HG02623 (cell line): ENCODE data around the gene ELF1.
"Not testable (repeated sequence)": the region's sequence is repeated elsewhere in the genome, so short reads cannot be mapped to it uniquely, and the experiment has no call there.

Experiments used
- ATAC-seq: cut with Tn5 transposase; IDR thresholded peaks from one replicate; pipeline ENCODE4 v1.9.1; 2021; ENCODE audit warnings: moderate library complexity; ENCODE audit not compliant: unreplicated experiment

The ELF1 gene

DNA sequence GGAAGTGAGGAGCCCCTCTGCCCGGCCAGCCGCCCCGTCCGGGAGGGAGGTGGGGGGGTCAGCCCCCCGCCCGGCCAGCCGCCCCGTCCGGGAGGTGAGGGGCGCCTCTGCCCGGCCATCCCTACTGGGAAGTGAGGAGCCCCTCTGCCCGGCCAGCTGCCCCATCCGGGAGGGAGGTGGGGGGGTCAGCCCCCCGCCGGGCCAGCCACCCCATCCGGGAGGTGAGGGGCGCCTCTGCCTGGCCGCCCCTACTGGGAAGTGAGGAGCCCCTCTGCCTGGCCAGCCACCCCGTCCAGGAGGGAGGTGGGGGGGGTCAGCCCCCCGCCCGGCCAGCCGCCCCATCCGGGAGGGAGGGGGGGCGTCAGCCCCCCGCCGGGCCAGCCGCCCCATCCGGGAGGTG lies 118.5 kb downstream of the ELF1 start:
- ATAC-seq, result not testable (repeated sequence)

DNA sequence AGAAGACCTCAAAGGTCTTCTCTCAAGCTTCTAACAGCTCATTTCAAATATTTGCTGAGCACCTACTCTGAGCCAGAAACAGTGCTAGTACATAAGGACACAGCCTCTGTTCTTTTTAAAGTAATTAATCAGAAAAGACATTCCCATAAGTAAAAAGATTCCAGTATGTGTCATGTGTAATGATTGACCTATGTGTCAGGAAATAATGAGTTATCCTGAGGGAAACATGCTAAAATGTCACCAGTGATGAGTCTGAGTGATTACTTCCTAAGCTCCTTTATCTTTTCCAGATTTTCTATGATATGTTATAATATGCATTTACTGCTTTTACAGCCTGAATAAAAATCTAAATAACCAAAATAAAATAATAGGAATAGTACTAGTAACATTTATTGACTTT lies 122.1 kb downstream of the ELF1 start:
- ATAC-seq, result no peak

DNA sequence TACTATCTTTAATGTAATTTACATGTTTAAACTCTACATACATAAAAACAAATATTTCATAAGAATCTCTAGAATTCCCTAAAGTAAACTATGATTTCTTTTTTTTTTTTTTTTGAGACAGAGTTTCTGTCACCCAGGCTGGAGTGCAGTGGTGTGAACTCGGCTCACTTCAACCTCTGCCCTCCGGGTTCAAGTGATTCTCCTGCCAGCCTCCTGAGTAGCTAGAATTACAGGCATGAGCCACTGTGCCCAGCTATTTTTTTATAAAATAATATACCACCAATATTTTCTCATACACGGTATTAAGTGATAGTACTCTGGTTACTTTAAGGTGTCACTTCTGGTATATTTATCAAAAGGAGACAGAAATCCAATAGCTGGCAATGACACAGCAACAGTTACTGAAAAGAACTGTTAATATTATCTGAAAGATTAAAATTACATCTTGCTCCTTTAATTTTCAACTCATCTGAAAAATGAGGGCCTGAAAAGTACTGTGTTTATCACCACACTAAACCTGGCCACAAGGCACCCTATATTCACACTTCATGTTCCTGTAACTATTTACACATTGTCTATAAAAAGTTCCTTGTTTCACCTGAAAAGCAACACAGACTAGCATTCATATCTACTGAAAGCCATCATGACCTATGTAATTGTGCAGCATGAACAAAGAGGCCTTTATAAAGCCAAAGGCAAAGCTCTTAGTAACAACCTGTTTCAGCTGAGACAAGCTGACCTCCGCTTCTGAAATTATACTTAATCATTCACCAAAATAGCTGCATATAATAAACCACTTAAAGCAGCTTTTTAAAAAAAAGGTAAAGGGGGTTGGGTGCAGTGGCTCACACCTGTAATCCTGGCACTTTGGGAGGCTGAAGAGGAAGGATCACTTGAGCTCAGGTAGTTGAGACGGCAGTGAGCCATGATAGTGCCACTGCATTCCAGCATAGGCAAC lies 123.6 kb downstream of the ELF1 start:
- no peak for ATAC-seq

DNA sequence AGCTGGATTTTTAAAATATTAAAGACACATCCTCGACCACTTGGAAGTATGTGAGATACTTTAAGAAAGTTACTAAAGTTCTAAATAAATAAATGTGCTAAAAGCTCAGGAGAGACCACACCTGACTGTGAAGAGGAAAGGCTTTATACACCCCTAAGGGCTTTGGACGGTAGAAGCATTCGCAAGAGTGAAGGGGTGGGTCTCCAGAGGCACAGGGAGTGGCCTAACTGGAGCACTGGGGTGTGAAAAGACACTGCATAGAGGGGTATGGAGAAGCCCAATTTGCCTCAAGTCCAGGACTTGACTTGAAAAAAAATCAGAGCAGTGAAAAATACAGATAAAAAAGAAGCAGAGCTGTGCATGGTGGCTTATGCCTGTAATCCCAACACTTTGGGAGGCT lies 125.5 kb downstream of the ELF1 start:
- not testable (repeated sequence) for ATAC-seq

DNA sequence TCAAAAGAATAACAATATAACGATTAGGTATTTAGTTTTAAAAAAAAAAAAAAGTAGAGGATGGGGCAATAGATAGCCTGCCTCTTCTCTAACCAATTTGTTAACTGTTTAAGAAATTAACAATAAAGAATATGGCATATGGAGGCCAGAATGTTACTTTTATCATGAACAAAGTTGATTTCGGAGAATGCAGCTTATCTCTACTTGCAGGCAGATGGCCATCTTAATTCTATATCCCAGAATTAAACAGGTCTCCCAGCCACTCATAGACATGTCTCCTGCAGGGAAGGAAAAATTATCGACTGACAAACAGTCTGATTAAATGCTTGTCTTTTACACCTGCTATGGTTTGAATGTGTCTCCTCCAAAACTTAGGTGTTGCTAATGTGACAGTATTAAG lies 133.1 kb downstream of the ELF1 start:
- ATAC-seq, result no peak

DNA sequence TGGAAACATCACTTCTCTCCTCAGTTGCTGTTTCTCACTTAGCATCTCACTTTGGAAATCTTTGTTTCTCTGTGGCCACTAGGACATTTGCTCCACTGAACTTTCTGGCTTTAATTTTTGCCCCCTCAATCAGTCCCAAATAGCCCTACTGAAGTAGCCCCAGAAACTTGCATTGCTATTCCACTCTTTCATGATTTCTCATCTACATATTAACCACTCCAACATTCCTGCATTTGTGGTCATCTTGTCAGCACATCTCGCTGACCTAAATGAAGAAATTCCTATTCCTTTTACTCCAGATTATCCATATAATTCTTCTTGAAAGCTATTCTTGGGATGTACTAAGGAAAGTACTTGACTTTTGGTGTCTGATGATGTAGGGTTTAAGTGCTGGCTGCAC lies 134.9 kb downstream of the ELF1 start:
- not testable (repeated sequence) for ATAC-seq
